ENCODE results near the gene ENTR1.

ENTR1 gene

GRCh38 chr9:136372561-136373299 is 37.7 kb downstream of the ENTR1 start:
- DNase-seq, result no peak

- DNase-seq, result no peak
These were observed 38.4 kb downstream of the ENTR1 start for GRCh38 chr9:136372006-136372405.

- DNase-seq, result no peak
These were observed 38.9 kb downstream of the ENTR1 start for GRCh38 chr9:136371533-136371880.

GRCh38 chr9:136370687-136371532 is 39.5 kb downstream of the ENTR1 start:
- DNase-seq, result no peak

GRCh38 chr9:136370037-136370436 is 40.4 kb downstream of the ENTR1 start:
- DNase-seq, result no peak

GRCh38 chr9:136368190-136368589 is 42.2 kb downstream of the ENTR1 start:
- DNase-seq, result no peak

GRCh38 chr9:136367296-136368145 is 42.9 kb downstream of the ENTR1 start:
- DNase-seq, result no peak

GRCh38 chr9:136366826-136367225 is 43.6 kb downstream of the ENTR1 start:
- no peak for DNase-seq

- no peak for DNase-seq
These were observed 44.6 kb downstream of the ENTR1 start for GRCh38 chr9:136365775-136366222.

GRCh38 chr9:136364942-136365774 is 45.3 kb downstream of the ENTR1 start:
- no peak for DNase-seq

- no peak for DNase-seq
These were observed 46.3 kb downstream of the ENTR1 start for GRCh38 chr9:136363949-136364748.

- DNase-seq, result peak; percentile 97
These were observed 47.1 kb downstream of the ENTR1 start, which contains the start of gene DNLZ for GRCh38 chr9:136363106-136363948. Gene DNLZ (minus strand): TSS chr9:136363744. CDS start chr9:136363714, 30 bp downstream.

- no peak for DNase-seq
These were observed 48.0 kb downstream of the ENTR1 start for GRCh38 chr9:136362450-136362784.

- DNase-seq, result no peak
These were observed 48.5 kb downstream of the ENTR1 start for GRCh38 chr9:136361754-136362449.

GRCh38 chr9:136361047-136361753 is 49.2 kb downstream of the ENTR1 start:
- no peak for DNase-seq

- DNase-seq, result no peak
These were observed 50.4 kb downstream of the ENTR1 start for GRCh38 chr9:136359774-136360718.

- DNase-seq, result no peak
These were observed 51.5 kb downstream of the ENTR1 start for GRCh38 chr9:136358888-136359287.

- no peak for DNase-seq
These were observed 52.4 kb downstream of the ENTR1 start for GRCh38 chr9:136358016-136358415.
